Measurements from ENCODE around the gene SH3RF3. TPM values are rescaled to one million over a fixed set of nuclear protein-coding genes. Genes with fewer than 3 reads are reported as not detected.
A peak's percentile ranks its signal among the peaks of the same experiment; 100 is the strongest.

Gene SH3RF3
- under 1 TPM in 1 of 2 donors, not detected in 1; 0.05 TPM for total RNA-seq

- Mint-ChIP-seq H3K4me3 (peak within 1 kb of the TSS; percentile 69), H3K4me1 (ENCODE audit: low read depth in 2 of 2) (peaks cover 5 to 11% of the 10 kb centered on the region in 2 donors), H3K27ac (no peak within 1 kb of the TSS), H3K27me3 (peaks cover 40 to 60% of the 10 kb centered on the region in 2 donors), H3K9me3 (no peaks in the 10 kb centered on the region), H3K36me3 (no peaks in the 10 kb centered on the region)
- ATAC-seq (peak; percentile 52 to 72), DNase-seq (ENCODE audit: low spot score) (peak; percentile 72)
Measured at GRCh38 chr2:109128616-109129355, at the start of gene SH3RF3. SH3RF3 (plus strand) TSS chr2:109129205.

- ATAC-seq: peak in 1 of 2 donors; percentile 56
- Mint-ChIP-seq H3K4me3 (no peak overlapping the region), H3K27me3 (peaks cover 3 to 8% of the 10 kb centered on the region in 2 donors), H3K9me3 (no peaks in the 10 kb centered on the region), H3K27ac (no peak overlapping the region), H3K4me1 (ENCODE audit: low read depth in 2 of 2) (no peaks in the 10 kb centered on the region), H3K36me3 (no peaks in the 10 kb centered on the region)
- DNase-seq (ENCODE audit: low spot score): no peak
Measured at GRCh38 chr2:109079590-109079989, 49.4 kb upstream of the SH3RF3 start.

GRCh38 chr2:109080109-109080508 is 48.9 kb upstream of the SH3RF3 start:
- Mint-ChIP-seq H3K27ac (no peak overlapping the region), H3K9me3 (no peaks in the 10 kb centered on the region), H3K27me3 (peaks cover 0 to 8% of the 10 kb centered on the region in 2 donors), H3K4me3 (no peak overlapping the region), H3K36me3 (no peaks in the 10 kb centered on the region), H3K4me1 (ENCODE audit: low read depth in 2 of 2) (no peaks in the 10 kb centered on the region)
- ATAC-seq: peak in 1 of 2 donors; percentile 45
- no peak for DNase-seq (ENCODE audit: low spot score)

GRCh38 chr2:109080757-109081156 is 48.2 kb upstream of the SH3RF3 start:
- H3K4me3 Mint-ChIP-seq: no peak overlapping the region
- H3K27ac Mint-ChIP-seq: no peak overlapping the region
- no peaks in the 10 kb centered on the region for H3K36me3 Mint-ChIP-seq
- no peaks in the 10 kb centered on the region for H3K4me1 Mint-ChIP-seq (ENCODE audit: low read depth in 2 of 2)
- ATAC-seq (no peak), DNase-seq (ENCODE audit: low spot score) (no peak)
- no peaks in the 10 kb centered on the region for H3K9me3 Mint-ChIP-seq
- H3K27me3 Mint-ChIP-seq: peaks cover 0 to 8% of the 10 kb centered on the region in 2 donors

- Mint-ChIP-seq H3K27me3 (peaks cover 0 to 8% of the 10 kb centered on the region in 2 donors), H3K4me3 (no peak overlapping the region), H3K36me3 (no peaks in the 10 kb centered on the region), H3K4me1 (ENCODE audit: low read depth in 2 of 2) (no peaks in the 10 kb centered on the region), H3K27ac (no peak overlapping the region), H3K9me3 (no peaks in the 10 kb centered on the region)
- no peak for ATAC-seq
- DNase-seq (ENCODE audit: low spot score): no peak
Measured at GRCh38 chr2:109081374-109081773, 47.6 kb upstream of the SH3RF3 start.

GRCh38 chr2:109083771-109084170 is 45.2 kb upstream of the SH3RF3 start:
- no peaks in the 10 kb centered on the region for H3K4me1 Mint-ChIP-seq (ENCODE audit: low read depth in 2 of 2)
- no peaks in the 10 kb centered on the region for H3K9me3 Mint-ChIP-seq
- ATAC-seq (no peak), DNase-seq (ENCODE audit: low spot score) (no peak)
- no peak overlapping the region for H3K4me3 Mint-ChIP-seq
- H3K27me3 Mint-ChIP-seq: peaks cover 0 to 12% of the 10 kb centered on the region in 2 donors
- no peaks in the 10 kb centered on the region for H3K36me3 Mint-ChIP-seq
- H3K27ac Mint-ChIP-seq: no peak overlapping the region

- DNase-seq (ENCODE audit: low spot score) (no peak), ATAC-seq (no peak)
- H3K36me3 Mint-ChIP-seq: no peaks in the 10 kb centered on the region
- no peaks in the 10 kb centered on the region for H3K4me1 Mint-ChIP-seq (ENCODE audit: low read depth in 2 of 2)
- H3K9me3 Mint-ChIP-seq: no peaks in the 10 kb centered on the region
- H3K4me3 Mint-ChIP-seq: no peak overlapping the region
- H3K27ac Mint-ChIP-seq: no peak overlapping the region
- peaks cover 0 to 15% of the 10 kb centered on the region in 2 donors for H3K27me3 Mint-ChIP-seq
Measured at GRCh38 chr2:109084341-109084740, 44.7 kb upstream of the SH3RF3 start.

- H3K4me3 Mint-ChIP-seq: no peak overlapping the region
- H3K27me3 Mint-ChIP-seq: peaks cover 0 to 15% of the 10 kb centered on the region in 2 donors
- DNase-seq (ENCODE audit: low spot score) (no peak), ATAC-seq (no peak)
- H3K27ac Mint-ChIP-seq: no peak overlapping the region
- no peaks in the 10 kb centered on the region for H3K36me3 Mint-ChIP-seq
- H3K9me3 Mint-ChIP-seq: no peaks in the 10 kb centered on the region
- no peaks in the 10 kb centered on the region for H3K4me1 Mint-ChIP-seq (ENCODE audit: low read depth in 2 of 2)
Measured at GRCh38 chr2:109085912-109086742, 42.9 kb upstream of the SH3RF3 start.

GRCh38 chr2:109086743-109087020 is 42.3 kb upstream of the SH3RF3 start:
- Mint-ChIP-seq H3K27me3 (peaks cover 0 to 15% of the 10 kb centered on the region in 2 donors), H3K9me3 (no peaks in the 10 kb centered on the region), H3K4me1 (ENCODE audit: low read depth in 2 of 2) (no peaks in the 10 kb centered on the region), H3K36me3 (no peaks in the 10 kb centered on the region), H3K27ac (no peak overlapping the region), H3K4me3 (no peak overlapping the region)
- DNase-seq (ENCODE audit: low spot score) (no peak), ATAC-seq (no peak)

GRCh38 chr2:109087055-109087663 is 41.8 kb upstream of the SH3RF3 start:
- DNase-seq (ENCODE audit: low spot score): no peak
- Mint-ChIP-seq H3K27ac (no peak overlapping the region), H3K4me3 (no peak overlapping the region)

GRCh38 chr2:109089602-109090300 is 39.3 kb upstream of the SH3RF3 start:
- Mint-ChIP-seq H3K36me3 (no peaks in the 10 kb centered on the region), H3K9me3 (peaks cover 5% of the 10 kb centered on the region), H3K27ac (no peak overlapping the region), H3K4me3 (no peak overlapping the region), H3K4me1 (ENCODE audit: low read depth in 2 of 2) (no peaks in the 10 kb centered on the region), H3K27me3 (peaks cover 0 to 7% of the 10 kb centered on the region in 2 donors)
- DNase-seq (ENCODE audit: low spot score) (no peak), ATAC-seq (no peak)

More at GRCh38 chr2:109087055-109087663, 41.8 kb upstream of the SH3RF3 start:
- Mint-ChIP-seq H3K9me3 (no peaks in the 10 kb centered on the region), H3K27me3 (peaks cover 0 to 15% of the 10 kb centered on the region in 2 donors), H3K4me1 (ENCODE audit: low read depth in 2 of 2) (no peaks in the 10 kb centered on the region), H3K36me3 (no peaks in the 10 kb centered on the region)
- ATAC-seq: no peak

GRCh38 chr2:109091526-109091925 is 37.5 kb upstream of the SH3RF3 start:
- ATAC-seq: no peak
- DNase-seq (ENCODE audit: low spot score): no peak
- Mint-ChIP-seq H3K9me3 (peaks cover 5% of the 10 kb centered on the region), H3K4me1 (ENCODE audit: low read depth in 2 of 2) (no peaks in the 10 kb centered on the region), H3K4me3 (no peak overlapping the region), H3K27me3 (peaks cover 3 to 7% of the 10 kb centered on the region in 2 donors), H3K27ac (no peak overlapping the region), H3K36me3 (no peaks in the 10 kb centered on the region)

GRCh38 chr2:109094144-109094543 is 34.9 kb upstream of the SH3RF3 start:
- Mint-ChIP-seq H3K27ac (no peak overlapping the region), H3K4me1 (ENCODE audit: low read depth in 2 of 2) (no peaks in the 10 kb centered on the region), H3K27me3 (peaks cover 11 to 13% of the 10 kb centered on the region in 2 donors), H3K4me3 (no peak overlapping the region), H3K36me3 (no peaks in the 10 kb centered on the region), H3K9me3 (peaks cover 5% of the 10 kb centered on the region)
- DNase-seq (ENCODE audit: low spot score) (no peak), ATAC-seq (no peak)

All from natural killer cell treated with Interleukin-12 subunit alpha and Interleukin-12 subunit beta and Interleukin-15 and Interleukin-18, amount 100 ng/mL, for 72 hours (primary cell).